Measurements from ENCODE around the gene ARCN1.

ARCN1 gene

GRCh38 chr11:118572061-118572980 is at the start of gene ARCN1:
Gene ARCN1, plus strand, starts transcription at chr11:118572409. Its CDS starts 139 bp downstream, at chr11:118572548.
- DNase-seq: peak; percentile 79

- no peak for DNase-seq
Observed at GRCh38 chr11:118522571-118523072, 49.6 kb upstream of the ARCN1 start.

- no peak for DNase-seq
Observed at GRCh38 chr11:118524356-118524755, 47.9 kb upstream of the ARCN1 start.

GRCh38 chr11:118524757-118525470 is 47.3 kb upstream of the ARCN1 start:
- no peak for DNase-seq

GRCh38 chr11:118526688-118527087 is 45.5 kb upstream of the ARCN1 start:
- DNase-seq: no peak

- no peak for DNase-seq
Observed at GRCh38 chr11:118527109-118527508, 45.1 kb upstream of the ARCN1 start, which contains the start of gene TTC36. Gene TTC36, plus strand, starts transcription at chr11:118527474. Its CDS starts 21 bp downstream, at chr11:118527495.

GRCh38 chr11:118528511-118528910 is 43.7 kb upstream of the ARCN1 start:
- no peak for DNase-seq

- no peak for DNase-seq
Observed at GRCh38 chr11:118529584-118530175, 42.5 kb upstream of the ARCN1 start.

- no peak for DNase-seq
Observed at GRCh38 chr11:118530180-118530682, 42.0 kb upstream of the ARCN1 start.

GRCh38 chr11:118530683-118531596 is 41.3 kb upstream of the ARCN1 start, which contains the start of gene TMEM25:
Gene TMEM25, plus strand, starts transcription at chr11:118531192. Its CDS starts 610 bp downstream, at chr11:118531802.
- peak; percentile 86 for DNase-seq

- no peak for DNase-seq
Observed at GRCh38 chr11:118531597-118532084, 40.6 kb upstream of the ARCN1 start.

GRCh38 chr11:118532091-118532490 is 40.1 kb upstream of the ARCN1 start:
- no peak for DNase-seq

- no peak for DNase-seq
Observed at GRCh38 chr11:118532852-118533768, 39.1 kb upstream of the ARCN1 start.

- DNase-seq: no peak
Observed at GRCh38 chr11:118533769-118534729, 38.2 kb upstream of the ARCN1 start.

- no peak for DNase-seq
Observed at GRCh38 chr11:118535261-118535660, 36.9 kb upstream of the ARCN1 start.

GRCh38 chr11:118536726-118537125 is 35.5 kb upstream of the ARCN1 start:
- no peak for DNase-seq

- DNase-seq: no peak
Observed at GRCh38 chr11:118537409-118537980, 34.7 kb upstream of the ARCN1 start.

GRCh38 chr11:118544010-118544646 is 28.1 kb upstream of the ARCN1 start:
- no peak for DNase-seq

Data from activated naive CD4-positive, alpha-beta T cell treated with anti-CD3 and anti-CD28 coated beads, Interleukin-2, amount 50 U/mL, for 16 hours (primary cell).